HepG2 (cell line): ENCODE data around the gene JPH4. TPM values are rescaled to one million over a fixed set of nuclear protein-coding genes. Genes with fewer than 3 reads are reported as not detected.

ENCODE experiments used
- BHLHE40 ChIP-seq: IDR thresholded peaks from 2 replicates; pipeline ENCODE4 v1.6.1; 2011; ENCODE audit warnings: low read length, improper control_type of control experiment
- EZH2 ChIP-seq: conservative IDR thresholded peaks from 2 replicates; pipeline ENCODE4 v1.6.1; 2012; ENCODE audit warnings: mild to moderate bottlenecking, low read depth, low read length, moderate library complexity
- FOXA3 ChIP-seq: IDR thresholded peaks from 2 replicates; pipeline ENCODE4 v1.6.1; 2016; ENCODE audit warnings: missing genetic modification reagents, missing compliant biosample characterization
- HINFP ChIP-seq: sonication (generic); formaldehyde crosslinking; IDR thresholded peaks from 2 replicates; pipeline ENCODE4 v1.4.0; 2020; ENCODE audit warnings: low read depth, mild to moderate bottlenecking, missing genetic modification reagents
- KDM6A ChIP-seq: IDR thresholded peaks from 2 replicates; pipeline ENCODE4 v1.6.1; 2016; ENCODE audit warnings: low read depth
- KLF13 ChIP-seq: sonication (generic); formaldehyde crosslinking; IDR thresholded peaks from 2 replicates; pipeline ENCODE4 v1.4.0; 2020; ENCODE audit warnings: mild to moderate bottlenecking, missing genetic modification reagents
- LBX2 ChIP-seq: sonication (generic); formaldehyde crosslinking; IDR thresholded peaks from 2 replicates; pipeline ENCODE4 v1.5.0; 2020; ENCODE audit warnings: missing genetic modification reagents, mild to moderate bottlenecking, borderline replicate concordance
- NRL ChIP-seq: sonication (generic); formaldehyde crosslinking; IDR thresholded peaks from 2 replicates; pipeline ENCODE4 v1.5.0; 2020; ENCODE audit warnings: missing genetic modification reagents, mild to moderate bottlenecking, moderate library complexity, borderline replicate concordance
- PLSCR1 ChIP-seq: sonication (generic); formaldehyde crosslinking; IDR thresholded peaks from 2 replicates; pipeline ENCODE4 v1.5.0; 2020; ENCODE audit warnings: missing genetic modification reagents, mild to moderate bottlenecking, borderline replicate concordance
- RBFOX2 ChIP-seq: fragments of 200-400 bp; formaldehyde crosslinking; IDR thresholded peaks from 2 replicates; pipeline ENCODE4 v1.6.1; 2017; ENCODE audit warnings: low read depth, mild to moderate bottlenecking, low read length
- SMAD1 ChIP-seq: sonication (generic); formaldehyde crosslinking; IDR thresholded peaks from 2 replicates; pipeline ENCODE4 v1.4.0; 2020; ENCODE audit warnings: missing genetic modification reagents, low read depth, mild to moderate bottlenecking, borderline replicate concordance
- SOX5 ChIP-seq: IDR thresholded peaks from 2 replicates; pipeline ENCODE4 v1.6.1; 2016; ENCODE audit warnings: borderline replicate concordance
- SP5 ChIP-seq: IDR thresholded peaks from 2 replicates; pipeline ENCODE4 v1.6.1; 2016; ENCODE audit warnings: low read depth, borderline replicate concordance
- THRA ChIP-seq: sonication (generic); formaldehyde crosslinking; IDR thresholded peaks from 2 replicates; pipeline ENCODE4 v1.4.0; 2020; ENCODE audit warnings: missing genetic modification reagents, borderline replicate concordance
- ZNF263 ChIP-seq: sonication (generic); formaldehyde crosslinking; IDR thresholded peaks from 2 replicates; pipeline ENCODE4 v1.4.0; 2020; ENCODE audit warnings: missing genetic modification reagents
- ZNF280D ChIP-seq: sonication (generic); formaldehyde crosslinking; IDR thresholded peaks from 2 replicates; pipeline ENCODE4 v1.5.1; 2020; ENCODE audit warnings: mild to moderate bottlenecking, missing genetic modification reagents
- ZNF354B ChIP-seq: sonication (generic); formaldehyde crosslinking; IDR thresholded peaks from 2 replicates; pipeline ENCODE4 v1.8.0; 2022; ENCODE audit warnings: mild to moderate bottlenecking, missing genetic modification reagents
- ZNF546 ChIP-seq: sonication (generic); formaldehyde crosslinking; conservative IDR thresholded peaks from 2 replicates; pipeline ENCODE4 v1.8.1; 2023; ENCODE audit warnings: mild to moderate bottlenecking, missing genetic modification reagents
- ZNF605 ChIP-seq: sonication (generic); formaldehyde crosslinking; IDR thresholded peaks from 2 replicates; pipeline ENCODE4 v1.8.0; 2022; ENCODE audit warnings: mild to moderate bottlenecking, missing genetic modification reagents
- ZNF737 ChIP-seq: sonication (generic); formaldehyde crosslinking; IDR thresholded peaks from 2 replicates; pipeline ENCODE4 v1.5.0; 2020; ENCODE audit warnings: missing genetic modification reagents, mild to moderate bottlenecking, borderline replicate concordance
- polyA plus RNA-seq, 8 experiments: library from polyadenylated mRNA; depleted of rRNA in 3 of 8; stranded (reverse) in 7 of 8; unstranded in 1 of 8; fragments of >200 nt; fragmentation: Illumina TruSeq in 4 of 8; extraction: Trizol in 4 of 8; gene quantifications; 2 replicates each; pipeline versions ENCODE4 v1.2.1 to v1.2.3, GENCODE V29; 2011 to 2016; ENCODE audit warnings: low read depth in 4 of 8, missing spikeins in 1 of 8, mixed read lengths in 1 of 8; ENCODE audit not compliant: insufficient read depth in 1 of 8
- total RNA-seq, 5 experiments: library from RNA; depleted of rRNA; stranded (reverse); fragments of >200 nt; fragmentation: Illumina TruSeq; extraction: Trizol; gene quantifications; 2 replicates each; pipeline ENCODE4 v1.2.3, GENCODE V29; 2016; ENCODE audit warnings: low read depth in 1 of 5

JPH4 gene
- total and polyA plus RNA-seq, 2 of the 13 experiments (the other 11 are each of a cell fraction or from before 2014, with no cell fraction given) = 0.08 to 0.22 TPM

GRCh38 chr14:23567186-23568020, 11.2 kb downstream of the JPH4 start, which contains the start of gene AP1G2 (continued):
- no peak for TF ChIP-seq EZH2
- peak; percentile 92; the same call in 1 of the 2 replicates for TF ChIP-seq LBX2 (CRISPR knock-in tag)
- TF ChIP-seq FOXA3 (CRISPR knock-in tag) = peak; percentile 84
- TF ChIP-seq NRL (CRISPR knock-in tag) = peak; percentile 91
- TF ChIP-seq ZNF546 (CRISPR knock-in tag) = peak; percentile 96
- peak; percentile 90; the same call in 1 of the 2 replicates for TF ChIP-seq ZNF737 (CRISPR knock-in tag)
- peak; percentile 96 for TF ChIP-seq RBFOX2
- TF ChIP-seq SMAD1 (CRISPR knock-in tag) = peak; percentile 98; the same call in 1 of the 2 replicates
- TF ChIP-seq ZNF605 (CRISPR knock-in tag) = peak; percentile 98
- TF ChIP-seq ZNF354B = 0 out of 2 replicates have a peak, but pooled peaks have one; percentile 75
- peak; percentile 29 for TF ChIP-seq KDM6A (CRISPR knock-in tag)
- peak; percentile 92 for TF ChIP-seq ZNF263 (CRISPR knock-in tag)
- TF ChIP-seq KLF13 = peak; percentile 82; the same call in 1 of the 2 replicates
- 0 out of 2 replicates have a peak, but pooled peaks have one; percentile 76 for TF ChIP-seq PLSCR1
- peak; percentile 64 for TF ChIP-seq SOX5
- TF ChIP-seq BHLHE40 = peak; percentile 47
- peak; percentile 97 for TF ChIP-seq HINFP (CRISPR knock-in tag)
- TF ChIP-seq THRA (CRISPR knock-in tag) = peak; percentile 18; the same call in 1 of the 2 replicates
- TF ChIP-seq SP5 (CRISPR knock-in tag) = peak; percentile 89
- TF ChIP-seq ZNF280D (CRISPR knock-in tag) = peak; percentile 94
